Measurements from ENCODE around the gene ACOX1. TPM values are rescaled to one million over a fixed set of nuclear protein-coding genes. Genes with fewer than 3 reads are reported as not detected.
A peak's percentile ranks its signal among the peaks of the same experiment; 100 is the strongest.
"Not testable (repeated sequence)": the region's sequence is repeated elsewhere in the genome, so short reads cannot be mapped to it uniquely, and the experiment has no call there.

Gene ACOX1
- total RNA-seq, 4 donors from 2014 or later = 37.0 to 254 (median 212) TPM

GRCh38 chr17:75970011-75970523 is 8.9 kb downstream of the ACOX1 start:
- no peak overlapping the region for H3K4me3 ChIP-seq
- peaks cover 0 to 10% (median 3%) of the 10 kb centered on the region in 4 donors for H3K36me3 ChIP-seq
- intact Hi-C loops (cut with DNase I; ENCODE audit: low total_unique reads) = no loop called here
- peaks cover 0 to 9% (median under 1%) of the 10 kb centered on the region in 4 donors for H3K4me1 ChIP-seq
- H3K9me3 ChIP-seq = no peaks in the 10 kb centered on the region
- no peaks in the 10 kb centered on the region for H3K27me3 ChIP-seq
- peak overlapping the region in 1 of 4 donors; percentile 35 for H3K27ac ChIP-seq
- in situ Hi-C loops (cut with MboI; ENCODE audit: low pct_ligation_motif_present in 1 of 4, low pct_unique_long_range_greater_than_20kb in 1 of 4, low sequenced_read_pairs in 3 of 4) = no loop called here
- no peak for DNase-seq
- 69 to 80% methylated on average over 1 to 4 of the region's 4 CpGs for WGBS, 2 donors (ENCODE audit: low coverage in 1 of 2)
- TF ChIP-seq POLR2A (IDR thresholded peaks at IDR 0.05) (no peak), CTCF (IDR thresholded peaks at IDR 0.05) (no peak)

GRCh38 chr17:75969044-75969443 is 9.9 kb downstream of the ACOX1 start:
- H3K4me3 ChIP-seq; intact Hi-C loops (cut with DNase I; ENCODE audit: low total_unique reads); DNase-seq; in situ Hi-C loops (cut with MboI; ENCODE audit: low pct_ligation_motif_present in 1 of 4, low pct_unique_long_range_greater_than_20kb in 1 of 4, low sequenced_read_pairs in 3 of 4); H3K4me1 ChIP-seq; H3K27me3 ChIP-seq; H3K9me3 ChIP-seq; H3K27ac ChIP-seq: not testable (repeated sequence)
- peaks cover 0 to 16% (median 3%) of the 10 kb centered on the region in 4 donors for H3K36me3 ChIP-seq
- WGBS, 2 donors (ENCODE audit: low coverage in 1 of 2) = 87 to 97% methylated on average over 10 of the region's 10 CpGs

- Histone ChIP-seq H3K27ac (no peak overlapping the region), H3K4me1 (peaks cover 0 to 3% (median 0%) of the 10 kb centered on the region in 4 donors), H3K27me3 (no peaks in the 10 kb centered on the region), H3K9me3 (no peaks in the 10 kb centered on the region), H3K4me3 (no peak overlapping the region), H3K36me3 (peaks cover 0 to 11% (median 3%) of the 10 kb centered on the region in 4 donors)
- WGBS, 2 donors (ENCODE audit: low coverage in 1 of 2) = 86 to 94% methylated on average over 2 to 6 of the region's 6 CpGs
- TF ChIP-seq EP300 (IDR thresholded peaks at IDR 0.05; ENCODE audit: low read depth) (no peak), POLR2AphosphoS5 (IDR thresholded peaks at IDR 0.05) (no peak), CTCF (IDR thresholded peaks at IDR 0.05) (no peak), POLR2A (IDR thresholded peaks at IDR 0.05) (no peak)
- intact Hi-C loops (cut with DNase I; ENCODE audit: low total_unique reads) (no loop called here), in situ Hi-C loops (cut with MboI; ENCODE audit: low pct_ligation_motif_present in 1 of 4, low pct_unique_long_range_greater_than_20kb in 1 of 4, low sequenced_read_pairs in 3 of 4) (no loop called here)
- DNase-seq = no peak
These were observed 13.5 kb downstream of the ACOX1 start for GRCh38 chr17:75965468-75965867.

- in situ Hi-C loops (cut with MboI; ENCODE audit: low pct_ligation_motif_present in 1 of 4, low pct_unique_long_range_greater_than_20kb in 1 of 4, low sequenced_read_pairs in 3 of 4) (no loop called here), intact Hi-C loops (cut with DNase I; ENCODE audit: low total_unique reads) (no loop called here)
- H3K9me3 ChIP-seq = no peaks in the 10 kb centered on the region
- H3K27ac ChIP-seq = no peak overlapping the region
- H3K4me3 ChIP-seq = no peak overlapping the region
- no peak for DNase-seq
- peaks cover 0 to 32% (median 11%) of the 10 kb centered on the region in 4 donors for H3K36me3 ChIP-seq
- no peaks in the 10 kb centered on the region for H3K4me1 ChIP-seq
- H3K27me3 ChIP-seq = no peaks in the 10 kb centered on the region
- WGBS, 2 donors (ENCODE audit: low coverage in 1 of 2) = 88 to 95% methylated on average over 8 to 11 of the region's 11 CpGs
- TF ChIP-seq CTCF (IDR thresholded peaks at IDR 0.05) = no peak
- no peak for TF ChIP-seq POLR2AphosphoS5 (IDR thresholded peaks at IDR 0.05)
- TF ChIP-seq EP300 (IDR thresholded peaks at IDR 0.05; ENCODE audit: low read depth) = no peak
- no peak for TF ChIP-seq POLR2A (IDR thresholded peaks at IDR 0.05)
These were observed 19.0 kb downstream of the ACOX1 start for GRCh38 chr17:75959839-75960511.

All from transverse colon (tissue), 4 donors.